Measurements from ENCODE around the gene MECP2.
A peak's percentile ranks its signal among the peaks of the same experiment; 100 is the strongest.

- TF ChIP-seq TAF1 (IDR thresholded peaks at IDR 0.05; ENCODE audit: borderline replicate concordance, insufficient read depth, low read length) (peak; percentile 39; the same call in 1 of the 2 replicates), REST (IDR thresholded peaks at IDR 0.05; ENCODE audit: insufficient read depth in 1 of 2, low read depth in 2 of 2, low read length in 2 of 2) (no peak), POLR2AphosphoS5 (IDR thresholded peaks at IDR 0.05; ENCODE audit: low read depth, low read length) (peak; percentile 34; the same call in 1 of the 2 replicates), SIN3A (IDR thresholded peaks at IDR 0.05; ENCODE audit: borderline replicate concordance, insufficient read depth, low read length) (no peak)
Measured at GRCh38 chrX:154019633-154020528, 77.6 kb downstream of the MECP2 start, which contains the start of gene IRAK1.

Data from PFSK-1 (cell line).